DOHH2 (cell line): Measurements from ENCODE around the gene UVRAG.

Experiments used
- H3F3A ChIP-seq: fragments of 200-600 bp; sonication (generic), shearing (Covaris generic); 2 replicates; pipeline ENCODE4 v1.6.0; 2016; ENCODE audit warnings: antibody characterized with exemption, mild to moderate bottlenecking; ENCODE audit not compliant: control insufficient read depth, insufficient read depth
- H3K27ac ChIP-seq: fragments of 200-600 bp; sonication (generic); 2 replicates; pipeline ENCODE4 v1.5.1; 2014; ENCODE audit warnings: low read depth, mild to moderate bottlenecking, low read length, moderate library complexity
- H3K27me3 ChIP-seq: fragments of 200-600 bp; sonication (generic); 2 replicates; pipeline ENCODE4 v1.6.1; 2014; ENCODE audit warnings: mild to moderate bottlenecking, low read length, mixed read lengths; ENCODE audit not compliant: control insufficient read depth
- H3K36me3 ChIP-seq: fragments of 200-600 bp; sonication (generic); 2 replicates; pipeline ENCODE4 v1.6.1; 2014; ENCODE audit warnings: mild to moderate bottlenecking, low read length, moderate library complexity, mixed read lengths; ENCODE audit not compliant: control insufficient read depth
- H3K4me1 ChIP-seq: fragments of 200-600 bp; sonication (generic); 2 replicates; pipeline ENCODE4 v1.6.1; 2014; ENCODE audit warnings: mild to moderate bottlenecking, low read length, mixed read lengths; ENCODE audit not compliant: control insufficient read depth
- H3K4me2 ChIP-seq: fragments of 200-600 bp; sonication (generic); 2 replicates; pipeline ENCODE4 v1.6.0; 2014; ENCODE audit warnings: mild to moderate bottlenecking, low read length, moderate library complexity
- H3K4me3 ChIP-seq: fragments of 200-600 bp; sonication (generic); 2 replicates; pipeline ENCODE4 v1.5.1; 2014; ENCODE audit warnings: mild to moderate bottlenecking, low read length, mixed read lengths
- H3K79me2 ChIP-seq: fragments of 200-600 bp; sonication (generic); 2 replicates; pipeline ENCODE4 v1.6.1; 2014; ENCODE audit warnings: mild to moderate bottlenecking, low read length, mixed read lengths; ENCODE audit not compliant: control insufficient read depth
- H3K9me2 ChIP-seq: fragments of 200-600 bp; sonication (generic); replicated peaks from 2 replicates; pipeline ENCODE4 v1.6.1; 2014; ENCODE audit warnings: mild to moderate bottlenecking, low read length, mixed read lengths; ENCODE audit not compliant: control insufficient read depth
- H3K9me3 ChIP-seq: fragments of 200-600 bp; sonication (generic); 2 replicates; pipeline ENCODE4 v1.6.1; 2014; ENCODE audit warnings: antibody characterized with exemption, low read length, mixed read lengths; ENCODE audit not compliant: control insufficient read depth, insufficient read depth
- H4K20me1 ChIP-seq: fragments of 200-600 bp; sonication (generic); 2 replicates; pipeline ENCODE4 v1.6.0; 2014; ENCODE audit warnings: low read depth, mild to moderate bottlenecking, antibody characterized with exemption, low read length, moderate library complexity; ENCODE audit not compliant: control insufficient read depth, insufficient read depth
- CTCF ChIP-seq: fragments of 200-600 bp; sonication (generic); IDR thresholded peaks from one replicate; pipeline ENCODE4 v1.5.1; 2014; ENCODE audit warnings: antibody characterized with exemption, mild to moderate bottlenecking, low read depth, low read length; ENCODE audit not compliant: poor library complexity, severe bottlenecking
- EZH2phosphoT487 ChIP-seq: fragments of 200-600 bp; sonication (generic); IDR thresholded peaks from 2 replicates; pipeline ENCODE4 v1.6.1; 2017; ENCODE audit warnings: borderline replicate concordance, mild to moderate bottlenecking, antibody characterized with exemption, low read length, moderate library complexity, mixed read lengths

The UVRAG gene

GRCh38 chr11:76095891-76096290 lies 280.9 kb downstream of the UVRAG start:
- no peak overlapping the region for H3K27ac ChIP-seq
- no peaks in the 10 kb centered on the region for H3K9me2 ChIP-seq
- no peaks in the 10 kb centered on the region for H3K4me1 ChIP-seq
- H3K36me3 ChIP-seq = peaks cover 41% of the 10 kb centered on the region
- H4K20me1 ChIP-seq = no peaks in the 10 kb centered on the region
- H3K79me2 ChIP-seq = peaks cover 29% of the 10 kb centered on the region
- no peak overlapping the region for H3K4me2 ChIP-seq
- no peaks in the 10 kb centered on the region for H3K27me3 ChIP-seq
- no peaks in the 10 kb centered on the region for H3K9me3 ChIP-seq
- TF ChIP-seq EZH2phosphoT487 (no peak), CTCF (no peak)
- H3F3A ChIP-seq = no peaks in the 10 kb centered on the region
- no peak overlapping the region for H3K4me3 ChIP-seq

- Histone ChIP-seq H3K27me3 (no peaks in the 10 kb centered on the region), H3K9me2 (no peaks in the 10 kb centered on the region), H3F3A (no peaks in the 10 kb centered on the region), H3K27ac (no peak overlapping the region), H3K4me2 (no peak overlapping the region), H3K4me1 (no peaks in the 10 kb centered on the region), H3K9me3 (no peaks in the 10 kb centered on the region), H3K4me3 (no peak overlapping the region), H3K79me2 (peaks cover 27% of the 10 kb centered on the region), H4K20me1 (no peaks in the 10 kb centered on the region), H3K36me3 (peaks cover 35% of the 10 kb centered on the region)
- no peak for TF ChIP-seq CTCF
- no peak for TF ChIP-seq EZH2phosphoT487
Measured at GRCh38 chr11:76096552-76096951, 281.5 kb downstream of the UVRAG start.

- Histone ChIP-seq H4K20me1 (no peaks in the 10 kb centered on the region), H3K27me3 (no peaks in the 10 kb centered on the region), H3K4me1 (no peaks in the 10 kb centered on the region), H3F3A (no peaks in the 10 kb centered on the region; the same call in 1 of the 2 replicates), H3K36me3 (peaks cover 59% of the 10 kb centered on the region), H3K4me3 (no peak overlapping the region), H3K79me2 (peaks cover 29% of the 10 kb centered on the region), H3K4me2 (no peak overlapping the region), H3K27ac (no peak overlapping the region), H3K9me2 (no peaks in the 10 kb centered on the region), H3K9me3 (no peaks in the 10 kb centered on the region)
- TF ChIP-seq EZH2phosphoT487 (no peak), CTCF (no peak)
Measured at GRCh38 chr11:76102802-76103201, 287.8 kb downstream of the UVRAG start.
